GM23338 (cell line): ENCODE results near the gene TBCD. TPM values are rescaled to one million over a fixed set of nuclear protein-coding genes. Genes with fewer than 3 reads are reported as not detected.

Source experiments
- ATAC-seq: fragments of 200-7000 bp; cut with Tn5 transposase; 3 replicates; pipeline ENCODE4 v1.9.1; 2020
- DNase-seq: peaks from one replicate; pipeline ENCODE4 v3.0.0-alpha.2; 2015; ENCODE audit warnings: low spot score
- H2AFZ ChIP-seq: fragments of 200-600 bp; sonication (generic); 2 replicates; pipeline ENCODE4 v1.8.0; 2016; ENCODE audit warnings: antibody characterized with exemption, mild to moderate bottlenecking, moderate library complexity
- H3F3A ChIP-seq: fragments of 200-600 bp; sonication (generic); replicated peaks from 2 replicates; pipeline ENCODE4 v1.8.0; 2017; ENCODE audit warnings: antibody characterized with exemption, mixed run types, low read depth
- H3K27ac ChIP-seq: fragments of 200-600 bp; sonication (generic); 2 replicates; pipeline ENCODE4 v1.6.1; 2016; ENCODE audit warnings: low read depth
- H3K27me3 ChIP-seq: fragments of 200-600 bp; sonication (generic); 2 replicates; pipeline ENCODE4 v1.8.0; 2016; ENCODE audit warnings: mild to moderate bottlenecking, mixed run types, moderate library complexity; ENCODE audit not compliant: insufficient read depth
- H3K36me3 ChIP-seq: fragments of 200-600 bp; sonication (generic); 2 replicates; pipeline ENCODE4 v1.8.0; 2016; ENCODE audit warnings: mild to moderate bottlenecking; ENCODE audit not compliant: insufficient read depth
- H3K4me1 ChIP-seq: fragments of 200-600 bp; sonication (generic); 2 replicates; pipeline ENCODE4 v1.8.0; 2016; ENCODE audit warnings: mild to moderate bottlenecking, moderate library complexity; ENCODE audit not compliant: insufficient read depth
- H3K4me2 ChIP-seq: fragments of 200-600 bp; sonication (generic); 2 replicates; pipeline ENCODE4 v1.7.1; 2017; ENCODE audit warnings: mixed run types
- H3K4me3 ChIP-seq: fragments of 200-600 bp; sonication (generic); 2 replicates; pipeline ENCODE4 v1.6.1; 2016; ENCODE audit warnings: mixed run types
- H3K79me2 ChIP-seq: fragments of 200-600 bp; sonication (generic); replicated peaks from 2 replicates; pipeline ENCODE4 v1.8.0; 2017; ENCODE audit warnings: mild to moderate bottlenecking; ENCODE audit not compliant: insufficient read depth
- H3K9me2 ChIP-seq: fragments of 200-600 bp; sonication (generic); 2 replicates; pipeline ENCODE4 v1.8.0; 2017; ENCODE audit not compliant: insufficient read depth
- H4K20me1 ChIP-seq: fragments of 200-600 bp; sonication (generic); replicated peaks from 2 replicates; pipeline ENCODE4 v1.8.0; 2017; ENCODE audit warnings: mild to moderate bottlenecking; ENCODE audit not compliant: insufficient read depth
- H3K27ac Mint-ChIP-seq: 2 replicates; pipeline ENCODE4 v1.8.0; 2020; ENCODE audit warnings: inconsistent platforms, mild to moderate bottlenecking, moderate library complexity, mixed read lengths
- H3K27me3 Mint-ChIP-seq: 3 replicates; pipeline ENCODE4 v1.8.0; 2022; ENCODE audit warnings: low read depth, mild to moderate bottlenecking, moderate library complexity, mixed read lengths, inconsistent platforms; ENCODE audit not compliant: insufficient read depth, poor library complexity
- H3K36me3 Mint-ChIP-seq: 3 replicates; pipeline ENCODE4 v1.8.0; 2021; ENCODE audit warnings: low read depth, mild to moderate bottlenecking, inconsistent platforms, moderate library complexity, mixed read lengths
- H3K4me1 Mint-ChIP-seq: 3 replicates; pipeline ENCODE4 v1.8.0; 2020; ENCODE audit warnings: mild to moderate bottlenecking, inconsistent platforms, mixed read lengths
- H3K4me3 Mint-ChIP-seq: 3 replicates; pipeline ENCODE4 v1.8.0; 2021; ENCODE audit warnings: moderate library complexity, mild to moderate bottlenecking, inconsistent platforms, mixed read lengths
- H3K9me3 Mint-ChIP-seq: 3 replicates; pipeline ENCODE4 v1.8.0; 2020; ENCODE audit warnings: moderate library complexity, mild to moderate bottlenecking, inconsistent platforms, mixed read lengths
- CREB1 ChIP-seq: fragments of 250-450 bp; sonication (Bioruptor Pico); IDR thresholded peaks from 2 replicates; pipeline ENCODE4 v1.5.0; 2020; ENCODE audit warnings: low read depth, mild to moderate bottlenecking, moderate library complexity
- ETS1 ChIP-seq: IDR thresholded peaks from 2 replicates; pipeline ENCODE4 v1.6.1; 2016; ENCODE audit warnings: antibody characterized with exemption
- EZH2 ChIP-seq: fragments of 200-600 bp; sonication (generic); IDR thresholded peaks from one replicate; pipeline ENCODE4 v1.8.0; 2017; ENCODE audit warnings: antibody characterized with exemption, mild to moderate bottlenecking, low read depth; ENCODE audit not compliant: unreplicated experiment
- EZH2phosphoT487 ChIP-seq: fragments of 200-600 bp; sonication (generic); IDR thresholded peaks from one replicate; pipeline ENCODE4 v1.8.1; 2018; ENCODE audit warnings: antibody characterized with exemption; ENCODE audit not compliant: unreplicated experiment
- NANOG ChIP-seq: IDR thresholded peaks from 2 replicates; pipeline ENCODE4 v1.6.1; 2016; ENCODE audit warnings: antibody characterized with exemption, borderline replicate concordance
- POLR2AphosphoS5 ChIP-seq: IDR thresholded peaks from 2 replicates; pipeline ENCODE4 v1.6.1; 2016; ENCODE audit warnings: antibody characterized with exemption, low read depth
- REST ChIP-seq: IDR thresholded peaks from one replicate; pipeline ENCODE4 v1.6.1; 2018; ENCODE audit warnings: antibody characterized with exemption; ENCODE audit not compliant: unreplicated experiment
- STAT1 ChIP-seq: IDR thresholded peaks from one replicate; pipeline ENCODE4 v1.6.1; 2016; ENCODE audit warnings: antibody characterized with exemption; ENCODE audit not compliant: unreplicated experiment
- ZNF331 ChIP-seq: fragments of 250-450 bp; sonication (Bioruptor Pico); IDR thresholded peaks from 2 replicates; pipeline ENCODE4 v1.5.0; 2020; ENCODE audit warnings: low read depth, mild to moderate bottlenecking, moderate library complexity
- ZNF462 ChIP-seq: fragments of 250-450 bp; sonication (Bioruptor Pico); IDR thresholded peaks from 2 replicates; pipeline ENCODE4 v1.5.0; 2020; ENCODE audit warnings: mild to moderate bottlenecking, moderate library complexity
- polyA plus RNA-seq: library from polyadenylated mRNA; unstranded; fragments of >200 nt; fragmentation: Nextera tagmentation; extraction: Ambion mirVana; gene quantifications from 2 replicates; pipeline ENCODE4 v1.2.1, GENCODE V29; 2016
- total RNA-seq: library from RNA; depleted of rRNA; stranded (reverse); fragments of >200 nt; shearing (Covaris generic); gene quantifications from 2 replicates; pipeline ENCODE4 v1.2.3, GENCODE V29; 2014
- TF ChIP-seq, protein P1 (sequence below), 2 experiments: fragments of 200-600 bp in 1 of 2; sonication (generic) in 1 of 2; conservative IDR thresholded peaks; 2 replicates each; pipeline versions ENCODE4 v1.5.1 to v1.6.1; 2016 to 2017; ENCODE audit warnings: antibody characterized with exemption in 2 of 2, low read depth in 2 of 2, mild to moderate bottlenecking in 2 of 2, moderate library complexity in 1 of 2

Gene TBCD
- total and polyA plus RNA-seq, 2 experiments from 2014 or later = 75.0 to 116 TPM

GRCh38 chr17:82835122-82835521 is 83.3 kb downstream of the TBCD start (continued):
- TF ChIP-seq EZH2 (no peak), STAT1 (no peak), POLR2AphosphoS5 (no peak), CREB1 (CRISPR knock-in tag) (no peak)

DNA sequence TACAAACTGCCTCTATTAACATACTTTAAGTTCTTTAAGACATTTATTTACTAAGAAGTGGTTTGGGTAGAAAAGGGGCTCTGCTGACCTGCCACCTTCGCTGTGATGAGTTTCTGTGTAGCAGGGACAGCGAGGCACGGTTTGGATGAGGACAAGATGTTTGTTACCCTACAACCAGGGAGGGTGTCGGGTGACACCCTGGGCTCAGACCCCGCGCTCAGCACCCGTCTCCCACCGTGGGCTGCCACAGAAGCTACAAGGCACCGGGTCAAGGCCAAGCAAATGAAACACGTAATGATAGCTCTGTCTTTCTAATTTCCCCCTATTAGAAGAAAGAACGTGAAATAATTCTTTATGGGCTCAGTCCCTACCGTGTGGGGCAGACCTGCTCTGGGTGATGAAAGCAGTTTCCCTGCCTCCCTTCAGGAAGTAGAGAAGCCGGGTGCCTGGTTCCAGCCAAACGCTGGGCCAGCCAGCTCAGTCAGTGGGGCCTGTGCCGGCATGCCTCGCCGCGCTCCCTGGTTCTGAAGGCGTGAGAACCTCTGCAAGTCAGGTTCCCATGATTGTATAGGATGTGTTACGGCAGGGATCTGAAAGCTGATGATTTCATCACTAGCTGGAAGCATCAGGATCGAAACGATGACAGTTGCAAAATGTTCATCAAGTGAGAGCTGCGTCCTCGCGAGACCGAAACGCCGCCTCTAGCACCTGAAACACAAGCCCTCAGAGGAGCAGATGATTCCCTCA is 84.1 kb downstream of the TBCD start:
- H3K36me3 Mint-ChIP-seq = peaks cover 10% of the 10 kb centered on the region; the same call in 2 of the 3 replicates
- Histone ChIP-seq H2AFZ (no peak overlapping the region), H3K4me3 (no peak overlapping the region), H3K4me1 (peaks cover 17% of the 10 kb centered on the region), H3K79me2 (peaks cover 5% of the 10 kb centered on the region; the same call in 1 of the 2 replicates), H3K27ac (peak overlapping the region; percentile 67; the same call in 1 of the 2 replicates), H3K9me2 (no peaks in the 10 kb centered on the region), H4K20me1 (peaks cover 5% of the 10 kb centered on the region), H3K36me3 (no peaks in the 10 kb centered on the region), H3K4me2 (no peak overlapping the region), H3F3A (0 out of 2 replicates have a peak, but pooled peaks cover 6% of the 10 kb centered on the region), H3K27me3 (no peaks in the 10 kb centered on the region)
- ATAC-seq = peak; percentile 38
- H3K4me1 Mint-ChIP-seq = peaks cover 56% of the 10 kb centered on the region
- DNase-seq = peak; percentile 39
- no peak overlapping the region for H3K4me3 Mint-ChIP-seq
- peaks cover 13% of the 10 kb centered on the region for H3K27me3 Mint-ChIP-seq
- H3K9me3 Mint-ChIP-seq = no peaks in the 10 kb centered on the region; the same call in 2 of the 3 replicates
- H3K27ac Mint-ChIP-seq = peak overlapping the region; percentile 82; the same call in 1 of the 2 replicates
- TF ChIP-seq ETS1 = no peak
- no peak for TF ChIP-seq ZNF331 (CRISPR knock-in tag)
- TF ChIP-seq REST = no peak
- TF ChIP-seq POLR2AphosphoS5 = no peak
- TF ChIP-seq, protein P1, sequence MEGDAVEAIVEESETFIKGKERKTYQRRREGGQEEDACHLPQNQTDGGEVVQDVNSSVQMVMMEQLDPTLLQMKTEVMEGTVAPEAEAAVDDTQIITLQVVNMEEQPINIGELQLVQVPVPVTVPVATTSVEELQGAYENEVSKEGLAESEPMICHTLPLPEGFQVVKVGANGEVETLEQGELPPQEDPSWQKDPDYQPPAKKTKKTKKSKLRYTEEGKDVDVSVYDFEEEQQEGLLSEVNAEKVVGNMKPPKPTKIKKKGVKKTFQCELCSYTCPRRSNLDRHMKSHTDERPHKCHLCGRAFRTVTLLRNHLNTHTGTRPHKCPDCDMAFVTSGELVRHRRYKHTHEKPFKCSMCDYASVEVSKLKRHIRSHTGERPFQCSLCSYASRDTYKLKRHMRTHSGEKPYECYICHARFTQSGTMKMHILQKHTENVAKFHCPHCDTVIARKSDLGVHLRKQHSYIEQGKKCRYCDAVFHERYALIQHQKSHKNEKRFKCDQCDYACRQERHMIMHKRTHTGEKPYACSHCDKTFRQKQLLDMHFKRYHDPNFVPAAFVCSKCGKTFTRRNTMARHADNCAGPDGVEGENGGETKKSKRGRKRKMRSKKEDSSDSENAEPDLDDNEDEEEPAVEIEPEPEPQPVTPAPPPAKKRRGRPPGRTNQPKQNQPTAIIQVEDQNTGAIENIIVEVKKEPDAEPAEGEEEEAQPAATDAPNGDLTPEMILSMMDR (conservative IDR thresholded peaks at IDR 0.05; ENCODE audit: low read depth in 2 of 2) = no peak
- no peak for TF ChIP-seq NANOG
- no peak for TF ChIP-seq ZNF462 (CRISPR knock-in tag)
- TF ChIP-seq CREB1 (CRISPR knock-in tag) = no peak
- TF ChIP-seq EZH2phosphoT487 = no peak
- no peak for TF ChIP-seq EZH2
